GM21786 (cell line): ENCODE results near the gene CC2D1B.

Source experiments
- ATAC-seq: cut with Tn5 transposase; IDR thresholded peaks from one replicate; pipeline ENCODE4 v1.9.1; 2021; ENCODE audit not compliant: unreplicated experiment

Gene CC2D1B

DNA sequence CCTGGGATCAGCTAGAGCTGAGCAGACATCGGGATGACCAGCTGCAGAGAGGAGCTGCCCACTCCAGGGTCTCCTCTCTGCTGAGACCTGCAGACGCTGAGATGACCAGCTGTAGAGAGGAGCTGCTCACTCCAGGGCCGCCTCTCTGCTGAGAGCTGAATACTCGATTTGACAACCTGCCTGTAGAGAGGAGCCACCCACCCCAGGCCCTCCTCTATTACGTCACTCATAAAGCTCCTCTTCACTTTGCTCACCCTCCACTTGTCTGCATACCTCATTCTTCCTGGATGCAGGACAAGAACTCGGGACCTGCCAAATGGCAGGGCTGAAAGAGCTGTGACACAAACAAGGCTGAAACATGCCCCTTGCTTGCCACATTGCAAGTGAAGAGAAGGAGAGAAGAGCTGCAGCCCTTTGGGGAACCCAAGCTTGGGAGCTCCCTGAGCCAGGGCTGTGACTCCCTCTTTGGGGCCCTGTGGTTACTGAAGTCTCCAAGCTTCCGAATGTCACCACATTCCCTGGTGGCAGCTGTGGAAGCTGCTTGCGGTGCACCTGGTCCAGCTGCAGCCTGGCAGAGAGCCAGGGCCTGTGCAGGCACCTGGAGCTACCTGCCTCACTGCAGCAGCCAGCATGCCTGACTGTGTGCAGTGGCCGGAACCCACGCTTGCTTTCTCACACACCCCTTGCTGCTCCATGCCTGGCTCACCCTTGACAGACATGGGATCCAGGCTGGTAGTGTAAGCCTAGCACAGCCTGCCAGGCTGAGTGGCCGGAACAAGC is 59.6 kb downstream of the CC2D1B start:
- ATAC-seq: no peak

DNA sequence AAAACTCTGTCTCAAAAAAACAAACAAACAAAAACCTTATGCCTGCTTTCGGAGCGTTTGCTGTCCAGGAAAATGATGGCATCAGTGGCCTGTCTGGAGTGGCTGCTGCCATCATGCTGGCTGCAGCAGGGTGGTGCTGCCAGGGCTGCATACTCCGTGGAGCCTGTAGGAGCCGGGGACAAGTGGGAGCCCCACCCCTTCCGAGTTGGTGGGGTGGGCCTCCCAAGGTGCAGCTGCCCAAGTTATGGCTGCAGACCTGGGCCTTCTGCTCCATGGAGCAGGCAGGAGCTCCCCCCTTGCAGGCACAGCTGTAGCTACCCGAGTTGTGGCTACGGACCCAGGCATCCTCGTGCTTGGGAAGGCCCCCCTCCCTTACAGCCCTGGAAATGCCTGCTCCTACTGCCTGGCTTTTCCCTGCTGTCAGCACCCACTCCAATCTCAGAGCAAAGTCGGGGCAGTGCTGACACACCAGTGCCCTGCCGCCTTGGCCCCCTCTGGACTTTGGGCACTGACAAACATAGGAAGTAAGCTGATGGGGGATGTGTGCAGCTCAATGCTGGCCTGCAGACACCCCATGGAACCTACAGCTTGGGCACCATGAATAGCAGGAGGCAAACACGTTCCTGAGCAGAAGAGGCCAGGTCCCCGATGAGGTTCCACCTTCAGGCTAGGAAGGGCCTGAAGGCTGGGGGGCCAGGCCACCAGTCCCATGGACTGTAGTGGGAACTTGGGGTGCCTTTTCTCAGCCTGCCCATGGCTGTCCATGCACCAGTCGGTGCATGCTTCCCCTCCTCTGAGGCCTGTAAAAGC is 60.4 kb downstream of the CC2D1B start:
- ATAC-seq: no peak
